AG20443 (cell line): ENCODE results near the gene CDH6.

Experiments used
- DNase-seq: peaks from one replicate; pipeline ENCODE4 v3.0.0; 2012; ENCODE audit warnings: low spot score, mixed read lengths

The CDH6 gene

GRCh38 chr5:31197183-31197582 is 3.7 kb downstream of the CDH6 start:
- no peak for DNase-seq

GRCh38 chr5:31204958-31205357 is 11.5 kb downstream of the CDH6 start:
- no peak for DNase-seq

- no peak for DNase-seq
Measured at GRCh38 chr5:31208043-31208442, 14.6 kb downstream of the CDH6 start.

GRCh38 chr5:31209334-31209733 is 15.8 kb downstream of the CDH6 start:
- DNase-seq = no peak

GRCh38 chr5:31211098-31211497 is 17.6 kb downstream of the CDH6 start:
- no peak for DNase-seq

- no peak for DNase-seq
Measured at GRCh38 chr5:31213257-31213656, 19.8 kb downstream of the CDH6 start.

- no peak for DNase-seq
Measured at GRCh38 chr5:31213705-31214121, 20.2 kb downstream of the CDH6 start.

- no peak for DNase-seq
Measured at GRCh38 chr5:31214229-31214628, 20.7 kb downstream of the CDH6 start.

- no peak for DNase-seq
Measured at GRCh38 chr5:31215236-31215635, 21.8 kb downstream of the CDH6 start.

GRCh38 chr5:31217446-31217845 is 24.0 kb downstream of the CDH6 start:
- no peak for DNase-seq

GRCh38 chr5:31218978-31219377 is 25.5 kb downstream of the CDH6 start:
- DNase-seq = no peak

GRCh38 chr5:31221001-31221400 is 27.5 kb downstream of the CDH6 start:
- no peak for DNase-seq

- no peak for DNase-seq
Measured at GRCh38 chr5:31225118-31225517, 31.6 kb downstream of the CDH6 start.

GRCh38 chr5:31225613-31226012 is 32.1 kb downstream of the CDH6 start:
- no peak for DNase-seq

GRCh38 chr5:31226651-31227050 is 33.2 kb downstream of the CDH6 start:
- no peak for DNase-seq

GRCh38 chr5:31229266-31229665 is 35.8 kb downstream of the CDH6 start:
- DNase-seq = no peak

GRCh38 chr5:31231177-31231838 is 37.8 kb downstream of the CDH6 start:
- DNase-seq = no peak

- peak; percentile 79 for DNase-seq
Measured at GRCh38 chr5:31232273-31232888, 38.9 kb downstream of the CDH6 start.

GRCh38 chr5:31235381-31235780 is 41.9 kb downstream of the CDH6 start:
- no peak for DNase-seq

- DNase-seq = no peak
Measured at GRCh38 chr5:31236339-31236738, 42.9 kb downstream of the CDH6 start.

GRCh38 chr5:31237174-31237573 is 43.7 kb downstream of the CDH6 start:
- DNase-seq = peak; percentile 19

- DNase-seq = no peak
Measured at GRCh38 chr5:31238497-31238896, 45.0 kb downstream of the CDH6 start.

- no peak for DNase-seq
Measured at GRCh38 chr5:31244921-31245320, 51.4 kb downstream of the CDH6 start.

GRCh38 chr5:31247381-31247780 is 53.9 kb downstream of the CDH6 start:
- no peak for DNase-seq
